Muscle layer of duodenum (tissue), 2 donors: ENCODE data around the gene SCN11A.

Source experiments
- H3K27ac ChIP-seq: one replicate; pipeline ENCODE4 v1.7.0; 2013; ENCODE audit warnings: mild to moderate bottlenecking, low read length
- H3K27me3 ChIP-seq: one replicate; pipeline ENCODE4 v1.7.0; 2013; ENCODE audit warnings: low read depth, mild to moderate bottlenecking, control low read depth, low read length
- H3K36me3 ChIP-seq, 2 donors: one replicate each; pipeline ENCODE4 v1.7.0; 2013; ENCODE audit warnings: low read length in 2 of 2, control low read depth in 1 of 2, mild to moderate bottlenecking in 1 of 2; ENCODE audit not compliant: insufficient read depth in 2 of 2, control insufficient read depth in 1 of 2
- H3K4me1 ChIP-seq, 2 donors: one replicate each; pipeline ENCODE4 v1.7.0; 2013; ENCODE audit warnings: low read length in 2 of 2, mild to moderate bottlenecking in 2 of 2, control low read depth in 1 of 2, moderate library complexity in 1 of 2; ENCODE audit not compliant: insufficient read depth in 2 of 2, control insufficient read depth in 1 of 2
- H3K4me3 ChIP-seq, 2 donors: one replicate each; pipeline ENCODE4 v1.7.0; 2013; ENCODE audit warnings: low read length in 2 of 2, low read depth in 1 of 2, mild to moderate bottlenecking in 1 of 2
- H3K9me3 ChIP-seq, 2 donors: one replicate each; pipeline ENCODE4 v1.7.0; 2013; ENCODE audit warnings: low read length in 2 of 2, control low read depth in 1 of 2, mild to moderate bottlenecking in 1 of 2; ENCODE audit not compliant: control insufficient read depth in 1 of 2
- donor health status: healthy.

SCN11A gene

DNA sequence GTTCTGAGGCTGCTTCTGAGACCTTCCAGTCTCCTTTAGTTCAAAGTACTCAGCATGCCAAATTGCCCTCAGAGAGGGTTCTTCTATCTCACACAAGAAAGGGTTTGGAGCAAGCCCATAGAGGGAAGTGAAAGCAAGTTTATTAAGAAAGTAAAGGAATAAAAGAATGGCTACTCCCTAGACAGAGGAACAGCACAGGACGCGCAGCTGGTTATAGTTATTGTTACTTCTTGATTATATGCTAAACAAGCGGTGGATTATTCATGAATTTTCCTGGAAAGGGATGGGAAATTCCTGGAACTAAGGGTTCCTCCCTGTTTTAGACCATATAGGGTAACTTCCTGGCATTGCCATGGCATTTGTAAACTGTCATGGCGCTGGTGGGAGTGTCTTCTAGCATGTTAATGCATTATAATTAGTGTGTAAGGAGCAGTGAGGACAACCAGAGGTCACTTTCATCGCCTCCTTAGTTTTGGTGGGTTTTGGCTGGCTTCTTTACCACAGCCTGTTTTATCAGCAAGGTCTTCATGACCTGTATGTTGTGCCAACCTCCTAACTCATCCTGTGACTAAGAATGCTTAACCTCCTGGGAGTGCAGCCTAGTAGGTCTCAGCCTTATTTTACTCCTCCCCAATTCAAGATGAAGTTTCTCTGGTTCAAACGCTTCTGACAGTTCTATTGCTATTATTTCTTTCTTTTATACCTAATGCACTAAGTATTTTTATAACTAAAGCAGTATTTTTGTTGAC, 26.3 kb downstream of the SCN11A start:
- Histone ChIP-seq H3K4me1 (no peaks in the 10 kb centered on the region), H3K27ac (no peak overlapping the region), H3K4me3 (no peak overlapping the region), H3K27me3 (no peaks in the 10 kb centered on the region), H3K36me3 (no peaks in the 10 kb centered on the region), H3K9me3 (no peaks in the 10 kb centered on the region)

DNA sequence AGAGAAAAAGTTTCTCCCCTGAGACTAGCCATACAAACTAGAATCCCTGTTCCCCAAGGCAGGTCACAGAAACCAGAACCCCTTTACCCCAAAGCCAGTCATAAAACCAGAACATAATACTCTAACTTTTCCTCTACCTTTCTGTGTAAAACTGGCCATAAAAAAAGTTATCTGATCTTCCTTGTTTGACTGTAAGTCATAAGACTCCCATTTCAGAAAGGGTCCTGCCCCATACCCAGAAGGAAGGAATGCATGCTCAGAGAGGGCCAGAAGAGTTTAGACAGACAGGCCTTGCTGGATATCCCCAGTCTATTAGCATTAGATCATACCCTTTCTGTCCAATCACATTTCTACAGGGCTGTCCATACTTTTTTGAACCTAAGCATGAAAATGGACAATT, 27.2 kb downstream of the SCN11A start:
- H3K27ac ChIP-seq, result no peak overlapping the region
- no peak overlapping the region for H3K4me3 ChIP-seq

DNA sequence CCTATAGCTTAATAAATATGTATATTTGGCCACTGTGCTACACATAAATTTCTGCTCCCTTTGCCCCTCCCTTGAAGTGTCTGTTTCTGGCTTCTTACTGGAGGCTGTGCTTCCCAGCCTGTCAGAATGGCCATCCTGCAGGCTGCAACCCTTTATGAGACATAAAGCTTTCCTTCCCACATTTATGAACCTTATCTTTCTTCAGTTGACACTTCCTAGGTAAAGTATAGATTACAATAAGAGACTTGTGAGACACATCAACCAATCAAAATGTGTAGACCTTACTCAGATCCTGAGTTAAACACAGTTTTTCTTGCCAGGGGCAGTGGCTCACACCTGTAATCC, 29.5 kb downstream of the SCN11A start:
- Histone ChIP-seq H3K9me3 (no peaks in the 10 kb centered on the region), H3K36me3 (no peaks in the 10 kb centered on the region), H3K27ac (no peak overlapping the region)

More for the DNA sequence above, 27.2 kb downstream of the SCN11A start:
- Histone ChIP-seq H3K9me3 (no peaks in the 10 kb centered on the region), H3K4me1 (no peaks in the 10 kb centered on the region), H3K36me3 (no peaks in the 10 kb centered on the region), H3K27me3 (no peaks in the 10 kb centered on the region)

DNA sequence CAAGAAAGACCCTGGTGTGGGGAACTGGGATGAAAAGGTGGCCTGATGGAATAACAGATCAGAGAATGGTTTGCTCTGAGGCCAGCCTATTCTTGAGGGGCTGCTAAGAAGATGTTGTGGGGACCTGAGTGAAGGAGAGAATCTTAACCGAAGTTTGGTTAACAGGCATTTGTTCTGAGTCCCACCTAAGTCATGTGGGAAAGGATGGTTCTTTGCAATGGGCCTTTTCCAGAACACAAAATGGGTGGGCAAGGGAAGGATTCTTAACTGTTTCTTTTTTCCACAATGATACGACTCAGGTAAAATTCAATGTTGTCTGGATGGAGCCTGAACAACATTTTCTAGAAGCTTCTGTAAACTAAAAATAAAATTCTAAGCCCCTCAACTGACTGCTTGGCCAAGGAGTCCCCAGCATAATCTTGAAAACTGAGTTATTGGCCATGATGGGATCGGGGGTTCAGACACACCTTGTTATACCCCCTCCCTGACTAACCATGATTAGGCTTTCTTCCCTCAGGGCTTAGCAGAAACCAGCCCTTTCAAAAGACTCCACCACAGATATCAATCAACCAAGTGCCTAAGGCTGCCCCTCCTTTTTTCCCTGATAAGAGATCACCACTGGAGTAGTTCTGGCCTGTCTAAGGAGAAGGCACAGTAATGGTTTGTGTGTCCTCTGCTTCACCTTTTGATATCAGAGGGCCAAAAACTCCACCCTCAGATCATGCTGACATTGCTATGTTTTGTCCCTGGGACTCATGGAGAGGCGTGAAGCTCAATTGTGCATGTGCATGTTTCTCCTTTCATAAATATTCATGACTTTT, 30.1 kb downstream of the SCN11A start:
- no peaks in the 10 kb centered on the region for H3K36me3 ChIP-seq
- no peak overlapping the region for H3K4me3 ChIP-seq
- no peaks in the 10 kb centered on the region for H3K27me3 ChIP-seq
- no peaks in the 10 kb centered on the region for H3K4me1 ChIP-seq
- H3K9me3 ChIP-seq, result no peaks in the 10 kb centered on the region
- no peak overlapping the region for H3K27ac ChIP-seq

More for the DNA sequence above, 29.5 kb downstream of the SCN11A start:
- no peak overlapping the region for H3K4me3 ChIP-seq
- H3K27me3 ChIP-seq, result no peaks in the 10 kb centered on the region
- H3K4me1 ChIP-seq, result no peaks in the 10 kb centered on the region

DNA sequence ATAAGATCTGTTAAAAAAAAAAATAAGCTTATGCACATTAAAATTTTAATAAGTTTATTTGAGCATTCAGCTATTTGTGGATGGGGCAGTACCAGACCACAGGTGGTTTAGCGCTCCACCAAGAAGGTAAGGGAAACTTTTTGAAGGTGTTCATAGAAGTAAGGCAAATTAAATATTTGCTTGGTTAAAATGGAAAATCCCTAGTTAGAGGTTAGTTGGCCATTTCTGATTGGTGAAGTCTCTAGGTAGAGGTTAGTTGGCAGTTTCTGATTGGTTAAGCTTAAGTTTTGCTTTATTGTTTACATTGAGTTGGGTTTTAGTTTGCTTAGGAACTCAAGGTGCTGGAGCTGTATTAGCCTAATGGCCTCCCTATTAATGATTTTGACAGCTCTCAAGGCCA, 30.7 kb downstream of the SCN11A start:
- Histone ChIP-seq H3K36me3 (no peaks in the 10 kb centered on the region), H3K4me3 (no peak overlapping the region), H3K9me3 (no peaks in the 10 kb centered on the region), H3K27me3 (no peaks in the 10 kb centered on the region), H3K27ac (no peak overlapping the region), H3K4me1 (no peaks in the 10 kb centered on the region)

DNA sequence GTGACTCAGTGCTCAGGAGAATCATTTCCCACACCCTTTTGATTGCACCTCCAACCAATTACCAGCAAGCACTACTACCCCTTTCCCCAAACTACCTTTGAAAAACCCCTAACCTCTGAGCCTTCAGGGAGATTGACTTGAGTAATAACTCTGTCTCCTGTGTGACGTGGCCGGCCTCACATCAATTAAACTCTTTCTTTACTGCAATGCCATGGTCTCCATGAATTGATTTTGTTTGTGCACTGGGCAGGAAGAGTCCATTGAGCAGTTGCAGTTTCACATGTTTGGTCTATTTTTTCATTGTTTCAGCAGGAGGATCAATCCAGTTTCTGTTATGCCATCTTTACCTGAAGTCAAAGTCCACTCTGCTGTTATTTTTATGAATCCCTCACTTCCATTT, 32.4 kb downstream of the SCN11A start:
- Histone ChIP-seq H3K27ac (no peak overlapping the region), H3K27me3 (no peaks in the 10 kb centered on the region), H3K9me3 (no peaks in the 10 kb centered on the region), H3K4me3 (no peak overlapping the region), H3K36me3 (no peaks in the 10 kb centered on the region), H3K4me1 (no peaks in the 10 kb centered on the region)

DNA sequence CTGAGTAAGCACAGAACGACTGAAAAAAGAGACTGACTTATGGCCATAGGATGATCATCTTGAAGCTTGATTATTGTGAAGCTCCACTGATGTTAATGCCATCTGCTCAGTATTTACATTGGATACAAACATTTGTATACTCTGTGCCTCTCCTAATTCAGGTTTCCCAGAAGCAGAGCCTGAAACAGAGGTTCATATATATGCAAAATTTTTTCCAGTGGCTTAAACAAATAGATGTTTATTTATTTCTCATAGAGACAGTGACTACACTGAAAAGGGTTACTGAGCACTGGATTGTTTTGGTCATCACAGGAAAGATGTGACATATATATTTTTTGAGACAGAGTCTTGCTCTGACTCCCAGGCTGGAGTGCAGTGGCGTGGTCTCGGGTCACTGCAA, 36.3 kb downstream of the SCN11A start:
- Histone ChIP-seq H3K27me3 (no peaks in the 10 kb centered on the region), H3K36me3 (no peaks in the 10 kb centered on the region), H3K9me3 (no peaks in the 10 kb centered on the region), H3K4me3 (no peak overlapping the region), H3K27ac (no peak overlapping the region), H3K4me1 (no peaks in the 10 kb centered on the region)

DNA sequence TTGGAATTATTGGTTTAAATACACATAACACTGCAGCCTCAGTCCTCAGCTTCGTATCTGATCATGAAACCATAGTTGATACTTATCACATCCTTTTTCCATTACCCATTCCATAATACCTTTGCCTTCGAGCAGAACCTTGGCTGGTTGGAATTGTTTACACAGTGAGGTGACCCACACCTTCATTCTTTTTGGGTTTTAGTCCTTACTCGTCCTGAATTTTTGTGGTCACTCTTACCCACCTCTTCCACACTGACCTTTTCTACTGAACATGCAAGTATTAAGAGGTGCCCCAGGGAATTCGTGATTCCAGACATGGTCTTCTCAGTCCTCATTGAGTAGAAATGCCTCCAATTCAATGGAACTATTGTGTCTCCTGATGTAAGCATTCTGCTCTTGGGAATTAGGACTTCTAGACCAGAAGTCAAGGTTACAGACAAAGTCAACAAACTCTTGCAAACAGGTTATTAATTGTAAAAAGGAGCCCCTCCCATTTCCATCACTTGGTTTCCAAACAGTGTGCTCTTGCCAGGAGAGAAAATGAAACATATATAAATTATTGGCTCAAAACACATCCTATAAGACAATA, 37.7 kb downstream of the SCN11A start:
- no peaks in the 10 kb centered on the region for H3K36me3 ChIP-seq
- H3K4me3 ChIP-seq, result no peak overlapping the region
- no peaks in the 10 kb centered on the region for H3K4me1 ChIP-seq
- H3K27me3 ChIP-seq, result no peaks in the 10 kb centered on the region
- H3K27ac ChIP-seq, result no peak overlapping the region
- no peaks in the 10 kb centered on the region for H3K9me3 ChIP-seq

DNA sequence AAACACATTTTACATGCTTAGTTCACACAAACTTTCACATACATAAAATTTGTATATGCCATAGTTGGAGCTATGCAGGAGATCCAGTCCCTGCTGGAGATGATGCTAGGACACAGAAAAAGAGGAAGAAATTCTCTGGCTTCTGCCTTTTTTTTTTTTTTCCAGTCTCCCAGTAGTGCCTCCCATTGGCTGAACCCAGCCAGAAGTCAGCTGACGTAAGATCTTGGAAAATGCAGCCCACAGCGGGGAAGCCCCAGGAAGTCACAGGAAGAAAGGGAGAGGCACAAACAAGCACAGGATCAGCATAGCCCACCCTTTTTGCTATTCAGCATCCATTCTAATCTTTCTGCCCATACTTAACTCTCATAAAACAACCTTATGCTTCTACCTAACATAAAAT, 38.5 kb downstream of the SCN11A start:
- Histone ChIP-seq H3K27me3 (no peaks in the 10 kb centered on the region), H3K4me1 (no peaks in the 10 kb centered on the region), H3K4me3 (no peak overlapping the region), H3K9me3 (no peaks in the 10 kb centered on the region), H3K36me3 (no peaks in the 10 kb centered on the region), H3K27ac (no peak overlapping the region)

DNA sequence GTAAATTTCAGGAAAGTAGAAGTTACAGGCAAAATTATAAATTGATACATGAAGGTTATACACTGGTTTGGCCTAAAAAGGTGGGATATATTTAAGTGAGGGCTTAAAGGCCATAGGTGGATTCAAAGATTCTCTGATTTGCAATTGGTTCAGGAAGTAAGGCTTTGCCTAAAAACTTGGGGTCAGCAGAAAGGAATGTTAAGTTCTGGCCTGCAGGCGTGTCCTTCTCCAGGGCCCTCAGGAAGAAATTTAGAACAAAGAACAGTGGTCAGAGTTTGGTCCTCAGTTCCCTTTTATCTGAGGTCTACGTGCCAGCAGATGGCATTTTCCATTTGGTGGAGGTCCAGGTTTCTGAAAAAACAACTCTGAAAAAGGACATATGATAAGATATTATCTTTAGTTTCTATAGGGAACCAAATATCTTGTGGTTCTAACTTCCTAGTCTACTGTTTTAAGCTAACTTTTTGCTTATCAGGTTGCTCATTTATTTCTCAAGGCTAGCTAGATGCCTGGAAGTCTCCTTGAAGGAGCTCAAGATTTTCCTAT, 40.5 kb downstream of the SCN11A start:
- Histone ChIP-seq H3K9me3 (no peaks in the 10 kb centered on the region), H3K36me3 (no peaks in the 10 kb centered on the region), H3K27ac (no peak overlapping the region), H3K27me3 (no peaks in the 10 kb centered on the region), H3K4me1 (no peaks in the 10 kb centered on the region), H3K4me3 (no peak overlapping the region)

DNA sequence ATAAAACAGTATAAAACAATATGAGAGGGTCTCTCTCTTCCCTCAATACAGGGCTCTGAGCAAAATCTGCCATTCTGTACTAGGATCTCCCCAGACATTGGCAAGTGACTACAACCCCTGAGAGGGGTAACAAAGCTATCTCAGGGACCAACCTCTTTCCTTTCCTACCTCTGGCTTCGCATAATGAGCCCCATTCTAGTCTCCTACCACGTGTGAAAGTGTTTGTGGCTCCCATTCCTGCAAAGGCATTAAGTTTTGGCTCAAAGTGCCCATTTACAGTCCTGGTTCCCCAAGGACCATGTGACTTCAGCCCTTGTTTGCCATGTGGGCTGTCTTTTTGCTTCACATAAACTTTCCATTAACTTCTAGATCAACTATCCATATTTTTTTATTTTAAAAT, 46.4 kb downstream of the SCN11A start:
- H3K4me1 ChIP-seq, result no peaks in the 10 kb centered on the region
- H3K36me3 ChIP-seq, result no peaks in the 10 kb centered on the region
- H3K9me3 ChIP-seq, result no peaks in the 10 kb centered on the region
- H3K4me3 ChIP-seq, result no peak overlapping the region
- H3K27me3 ChIP-seq, result no peaks in the 10 kb centered on the region
- no peak overlapping the region for H3K27ac ChIP-seq
